Testis (tissue), 3 donors: Measurements from ENCODE around the gene KRTAP2-1. TPM values are rescaled to one million over a fixed set of nuclear protein-coding genes. Genes with fewer than 3 reads are reported as not detected.
A peak's percentile ranks its signal among the peaks of the same experiment; 100 is the strongest.
"Not testable (repeated sequence)": the region's sequence is repeated elsewhere in the genome, so short reads cannot be mapped to it uniquely, and the experiment has no call there.

Experiments used
- DNase-seq: peaks from one replicate; pipeline ENCODE4 v3.0.0-alpha.2; 2019
- H3K27ac ChIP-seq, 2 donors: fragments of 200-600 bp; sonication (generic); one replicate each; pipeline ENCODE4 v1.5.1; 2019
- H3K27me3 ChIP-seq: fragments of 200-600 bp; sonication (generic); one replicate; pipeline ENCODE4 v1.5.1; 2019
- H3K36me3 ChIP-seq: fragments of 200-600 bp; sonication (generic); one replicate; pipeline ENCODE4 v1.5.1; 2017; ENCODE audit warnings: low read depth; ENCODE audit errors: missing control alignments
- H3K4me1 ChIP-seq: fragments of 200-600 bp; sonication (generic); one replicate; pipeline ENCODE4 v1.5.1; 2019
- H3K4me3 ChIP-seq, 2 donors: fragments of 200-600 bp; sonication (generic); one replicate each; pipeline ENCODE4 v1.5.1; 2017 to 2019
- H3K9me3 ChIP-seq: fragments of 200-600 bp; sonication (generic); one replicate; pipeline ENCODE4 v1.5.1; 2017
- CTCF ChIP-seq, 3 experiments: fragments of 450-650 bp in 2 of 3; fragments of 200-600 bp in 1 of 3; sonication (generic) in 1 of 3; IDR thresholded peaks; one replicate each; pipeline ENCODE4 v1.5.1; 2016 to 2019; ENCODE audit warnings: antibody characterized with exemption in 3 of 3, mild to moderate bottlenecking in 2 of 3, moderate library complexity in 1 of 3
- POLR2A ChIP-seq: fragments of 450-650 bp; IDR thresholded peaks from one replicate; pipeline ENCODE4 v1.6.1; 2017; ENCODE audit warnings: antibody characterized with exemption, mild to moderate bottlenecking, moderate library complexity
- WGBS, 2 donors: methylation state at CpG; one replicate each; pipeline ENCODE4 v1.1.5; 2018; 5-methylcytosine and 5-hydroxymethylcytosine counted together
- intact Hi-C: fragments of 100-400 bp; cut with DNase I; formaldehyde crosslinking; loops from one replicate; pipeline ENCODE4 v1.15.1; 2023; ENCODE audit warnings: low total_unique reads
- polyA plus RNA-seq: library from polyadenylated mRNA; stranded (reverse); fragments of 350-450 nt; fragmentation: Illumina TruSeq; extraction: RNeasy Lipid Tissue Mini Kit (QIAGEN cat#74804); gene quantifications from one replicate; pipeline ENCODE4 v1.2.3, GENCODE V29; 2014; ENCODE audit warnings: low read depth, low replicate concordance; ENCODE audit not compliant: insufficient read depth
- total RNA-seq, 2 donors: library from RNA; depleted of rRNA; stranded (reverse); fragments of >200 nt; gene quantifications; one replicate each; pipeline ENCODE4 v1.2.3, GENCODE V29; 2016

The KRTAP2-1 gene
- total and polyA plus RNA-seq, 3 donors from 2014 or later = not detected

GRCh38 chr17:41065829-41066624 lies 18.9 kb upstream of the KRTAP2-1 start, which contains the start of gene KRTAP2-4:
KRTAP2-4 (minus strand) TSS chr17:41065879; CDS start chr17:41065845, 34 bp downstream.
- 90 to 96% methylated on average over 5 of the region's 6 CpGs for WGBS, 2 donors
- no peaks in the 10 kb centered on the region for H3K36me3 ChIP-seq
- H3K27ac ChIP-seq = no peak within 1 kb of the TSS
- TF ChIP-seq POLR2A (no peak), CTCF (IDR thresholded peaks at IDR 0.05) (no peak)
- DNase-seq = no peak
- no peak within 1 kb of the TSS for H3K4me3 ChIP-seq
- H3K9me3 ChIP-seq = no peaks in the 10 kb centered on the region
- H3K27me3 ChIP-seq = no peaks in the 10 kb centered on the region
- H3K4me1 ChIP-seq = no peaks in the 10 kb centered on the region
- intact Hi-C loops = no loop called here

GRCh38 chr17:41065016-41065689 lies 18.0 kb upstream of the KRTAP2-1 start:
- H3K27me3 ChIP-seq, DNase-seq, H3K4me3 ChIP-seq, H3K27ac ChIP-seq, H3K9me3 ChIP-seq, intact Hi-C loops, H3K4me1 ChIP-seq, H3K36me3 ChIP-seq: not testable (repeated sequence)
- 57 to 71% methylated on average over 6 to 7 of the region's 16 CpGs for WGBS, 2 donors

- Histone ChIP-seq H3K9me3 (no peaks in the 10 kb centered on the region), H3K36me3 (no peaks in the 10 kb centered on the region), H3K4me3 (no peak overlapping the region), H3K27me3 (no peaks in the 10 kb centered on the region), H3K4me1 (no peaks in the 10 kb centered on the region), H3K27ac (no peak overlapping the region)
- DNase-seq = no peak
- intact Hi-C loops = no loop called here
- TF ChIP-seq POLR2A = no peak
- no peak for TF ChIP-seq CTCF (IDR thresholded peaks at IDR 0.05)
- 91 to 96% methylated on average over 1 of the region's 1 CpG for WGBS, 2 donors
Observed at GRCh38 chr17:41064301-41064700, 17.2 kb upstream of the KRTAP2-1 start.

GRCh38 chr17:41063449-41063848 lies 16.3 kb upstream of the KRTAP2-1 start:
- H3K27ac ChIP-seq = no peak overlapping the region
- WGBS, 2 donors = 85 to 88% methylated on average over 4 of the region's 4 CpGs
- no peaks in the 10 kb centered on the region for H3K36me3 ChIP-seq
- no peak for TF ChIP-seq CTCF (IDR thresholded peaks at IDR 0.05)
- TF ChIP-seq POLR2A = no peak
- intact Hi-C loops = no loop called here
- no peaks in the 10 kb centered on the region for H3K9me3 ChIP-seq
- no peak overlapping the region for H3K4me3 ChIP-seq
- no peak for DNase-seq
- H3K27me3 ChIP-seq = no peaks in the 10 kb centered on the region
- no peaks in the 10 kb centered on the region for H3K4me1 ChIP-seq

- 48 to 51% methylated on average over 1 of the region's 1 CpG for WGBS, 2 donors
- no peak for DNase-seq
- H3K4me3 ChIP-seq = no peak overlapping the region
- H3K9me3 ChIP-seq = no peaks in the 10 kb centered on the region
- H3K27me3 ChIP-seq = no peaks in the 10 kb centered on the region
- no peaks in the 10 kb centered on the region for H3K4me1 ChIP-seq
- H3K36me3 ChIP-seq = no peaks in the 10 kb centered on the region
- intact Hi-C loops = no loop called here
- H3K27ac ChIP-seq = peak overlapping the region in 1 of 2 donors; percentile 41
- TF ChIP-seq CTCF (IDR thresholded peaks at IDR 0.05) = no peak
- TF ChIP-seq POLR2A = no peak
Observed at GRCh38 chr17:41061964-41062363, 14.8 kb upstream of the KRTAP2-1 start.
